ENCODE data around the gene IFNLR1. TPM values are rescaled to one million over a fixed set of nuclear protein-coding genes. Genes with fewer than 3 reads are reported as not detected.

IFNLR1 gene
- total RNA-seq, 4 donors from 2014 or later = 2.0 to 7.4 (median 5.0) TPM

GRCh38 chr1:24154215-24154614 is 32.9 kb downstream of the IFNLR1 start:
- Histone ChIP-seq H3K36me3 (no peaks in the 10 kb centered on the region), H3K9me3 (no peaks in the 10 kb centered on the region), H3K4me3 (no peak overlapping the region), H3K27me3 (no peaks in the 10 kb centered on the region), H3K27ac (no peak overlapping the region), H3K4me1 (peaks cover 17 to 20% of the 10 kb centered on the region in 2 donors)
- in situ Hi-C loops (cut with MboI; ENCODE audit: low sequenced_read_pairs in 4 of 4) (no loop called here), intact Hi-C loops (cut with DNase I; ENCODE audit: low total_unique reads) (no loop called here)
- no peak for DNase-seq
- no peak for TF ChIP-seq CTCF (IDR thresholded peaks at IDR 0.05 in 4 of 5, conservative IDR thresholded peaks at IDR 0.05 in 1 of 5)
- no peak for ATAC-seq

GRCh38 chr1:24152631-24153494 is 34.2 kb downstream of the IFNLR1 start:
- peaks cover 14% of the 10 kb centered on the region in 2 donors for H3K4me1 ChIP-seq
- TF ChIP-seq CTCF (IDR thresholded peaks at IDR 0.05 in 4 of 5, conservative IDR thresholded peaks at IDR 0.05 in 1 of 5) (no peak), POLR2A (IDR thresholded peaks at IDR 0.05) (no peak)
- no peaks in the 10 kb centered on the region for H3K36me3 ChIP-seq
- H3K27me3 ChIP-seq = no peaks in the 10 kb centered on the region
- no peak overlapping the region for H3K4me3 ChIP-seq
- no peak for DNase-seq
- in situ Hi-C loops (cut with MboI; ENCODE audit: low sequenced_read_pairs in 4 of 4) = no loop called here
- no peak overlapping the region for H3K27ac ChIP-seq
- no peak for ATAC-seq
- intact Hi-C loops (cut with DNase I; ENCODE audit: low total_unique reads) = no loop called here
- no peaks in the 10 kb centered on the region for H3K9me3 ChIP-seq

GRCh38 chr1:24151175-24151533 is 35.9 kb downstream of the IFNLR1 start:
- H3K4me1 ChIP-seq = peaks cover 8 to 9% of the 10 kb centered on the region in 2 donors
- ATAC-seq (no peak), DNase-seq (no peak)
- H3K36me3 ChIP-seq = no peaks in the 10 kb centered on the region
- H3K27me3 ChIP-seq = no peaks in the 10 kb centered on the region
- no peaks in the 10 kb centered on the region for H3K9me3 ChIP-seq
- intact Hi-C loops (cut with DNase I; ENCODE audit: low total_unique reads) = no loop called here
- no peak overlapping the region for H3K27ac ChIP-seq
- in situ Hi-C loops (cut with MboI; ENCODE audit: low sequenced_read_pairs in 4 of 4) = no loop called here
- no peak overlapping the region for H3K4me3 ChIP-seq
- TF ChIP-seq CTCF (IDR thresholded peaks at IDR 0.05 in 4 of 5, conservative IDR thresholded peaks at IDR 0.05 in 1 of 5) = no peak
- TF ChIP-seq POLR2A (IDR thresholded peaks at IDR 0.05) = no peak

- H3K36me3 ChIP-seq = no peaks in the 10 kb centered on the region
- H3K27me3 ChIP-seq = no peaks in the 10 kb centered on the region
- H3K27ac ChIP-seq = no peak overlapping the region
- intact Hi-C loops (cut with DNase I; ENCODE audit: low total_unique reads) (loop anchor here (1.0 kb wide), 1 partner anchor 242 kb away; no protein-coding TSS in a partner anchor), in situ Hi-C loops (cut with MboI; ENCODE audit: low sequenced_read_pairs in 4 of 4) (no loop called here)
- no peaks in the 10 kb centered on the region for H3K9me3 ChIP-seq
- peak; percentile 73 to 81 for DNase-seq
- peak overlapping the region in 2 of 4 donors; percentile 28 to 34 for H3K4me3 ChIP-seq
- no peak for TF ChIP-seq POLR2A (IDR thresholded peaks at IDR 0.05)
- peak; percentile 73 to 92 (median 87) for TF ChIP-seq CTCF (IDR thresholded peaks at IDR 0.05 in 4 of 5, conservative IDR thresholded peaks at IDR 0.05 in 1 of 5)
- peak; percentile 91 to 95 for ATAC-seq
- peaks cover 8 to 9% of the 10 kb centered on the region in 2 donors for H3K4me1 ChIP-seq
Measured at GRCh38 chr1:24150234-24151174, 36.6 kb downstream of the IFNLR1 start.

Data from gastrocnemius medialis (tissue), 4 donors.